Left lung (tissue), 10 donors: ENCODE data around the gene SYNJ2. TPM values are rescaled to one million over a fixed set of nuclear protein-coding genes. Genes with fewer than 3 reads are reported as not detected.

Experiments used
- ATAC-seq: fragments of 200-7000 bp; cut with Tn5 transposase; one replicate; pipeline ENCODE4 v1.9.1; 2020; ENCODE audit warnings: moderate library complexity
- DNase-seq, 4 donors: peaks; one replicate each; pipeline ENCODE4 v3.0.0-alpha.2; 2013 to 2020
- H3K27ac ChIP-seq, 2 donors: fragments of 200-600 bp; sonication (generic) in 1 of 2; one replicate each; pipeline versions ENCODE4 v1.5.0 to v1.8.0; 2020 to 2021
- H3K27me3 ChIP-seq, 2 donors: fragments of 200-600 bp; sonication (generic) in 1 of 2; one replicate each; pipeline versions ENCODE4 v1.5.0 to v1.8.0; 2020 to 2021
- H3K36me3 ChIP-seq, 2 donors: fragments of 200-600 bp; sonication (generic) in 1 of 2; one replicate each; pipeline versions ENCODE4 v1.5.0 to v1.8.0; 2020 to 2021
- H3K4me1 ChIP-seq, 2 donors: fragments of 200-600 bp; one replicate each; pipeline ENCODE4 v1.8.0; 2021
- H3K4me3 ChIP-seq, 2 donors: fragments of 200-600 bp; sonication (generic) in 1 of 2; one replicate each; pipeline versions ENCODE4 v1.5.0 to v1.8.0; 2020 to 2021; ENCODE audit warnings: mild to moderate bottlenecking in 1 of 2
- H3K9me3 ChIP-seq, 2 donors: fragments of 200-600 bp; sonication (generic) in 1 of 2; one replicate each; pipeline versions ENCODE4 v1.5.0 to v1.8.0; 2020 to 2021
- CTCF ChIP-seq, 2 donors: fragments of 200-600 bp; sonication (generic) in 1 of 2; IDR thresholded peaks; one replicate each; pipeline versions ENCODE4 v1.5.0 to v1.8.0; 2021; ENCODE audit warnings: antibody characterized with exemption in 2 of 2
- intact Hi-C, 2 donors: fragments of 100-400 bp; cut with DNase I; formaldehyde crosslinking; loops; one replicate each; pipeline versions ENCODE4 v1.11.2 to v1.14.2; 2022
- polyA plus RNA-seq, 6 donors: library from polyadenylated mRNA; unstranded; fragments of 120-200 nt; gene quantifications; one replicate each; pipeline ENCODE4 v1.2.1, GENCODE V29; 2013; ENCODE audit not compliant: insufficient read length in 6 of 6
- total RNA-seq, 2 donors: library from RNA; stranded (reverse); fragmentation: NEBNext Ultra II Directional; extraction: Animal tissue kit (Norgen Biotek cat#: 25700); gene quantifications; one replicate each; pipeline ENCODE4 v1.2.1, GENCODE V29; 2021
- donor health status: DM: no; HTN: yes; CAD: no.
- donor health status: DM: no; HTN: no; CAD: no.

The SYNJ2 gene
- total and polyA plus RNA-seq, 8 donors: 6.2 to 12.2 (median 7.5) TPM

- Histone ChIP-seq H3K36me3 (peaks cover 0 to 47% of the 10 kb centered on the region in 2 donors), H3K27me3 (no peaks in the 10 kb centered on the region), H3K4me1 (peaks cover 6 to 27% of the 10 kb centered on the region in 2 donors), H3K4me3 (no peak overlapping the region), H3K27ac (peak overlapping the region in 1 of 2 donors; percentile 63), H3K9me3 (no peaks in the 10 kb centered on the region)
- intact Hi-C loops: no loop called here
- DNase-seq (no peak), ATAC-seq (peak; percentile 2)
- no peak for TF ChIP-seq CTCF (IDR thresholded peaks at IDR 0.05)
Measured at GRCh38 chr6:158068156-158068892, 86.7 kb downstream of the SYNJ2 start.

GRCh38 chr6:158068893-158069799, 87.5 kb downstream of the SYNJ2 start:
- ATAC-seq (peak; percentile 93), DNase-seq (peak in 3 of 4 donors; percentile 57 to 89 (median 86))
- Histone ChIP-seq H3K36me3 (peaks cover 0 to 39% of the 10 kb centered on the region in 2 donors), H3K27me3 (no peaks in the 10 kb centered on the region), H3K4me1 (peaks cover 6 to 27% of the 10 kb centered on the region in 2 donors), H3K9me3 (no peaks in the 10 kb centered on the region), H3K4me3 (no peak overlapping the region), H3K27ac (peak overlapping the region in 1 of 2 donors; percentile 63)
- no peak for TF ChIP-seq CTCF (IDR thresholded peaks at IDR 0.05)
- intact Hi-C loops: no loop called here

- DNase-seq (no peak), ATAC-seq (no peak)
- Histone ChIP-seq H3K9me3 (no peaks in the 10 kb centered on the region), H3K4me1 (peaks cover 6 to 27% of the 10 kb centered on the region in 2 donors), H3K27ac (peak overlapping the region in 1 of 2 donors; percentile 55), H3K4me3 (no peak overlapping the region), H3K27me3 (no peaks in the 10 kb centered on the region), H3K36me3 (peaks cover 0 to 34% of the 10 kb centered on the region in 2 donors)
- intact Hi-C loops: loop anchor here in 1 of 2 donors (10.0 kb wide), 1 partner anchor 305 kb away; no protein-coding TSS in a partner anchor
- TF ChIP-seq CTCF (IDR thresholded peaks at IDR 0.05): no peak
Measured at GRCh38 chr6:158069800-158070195, 88.1 kb downstream of the SYNJ2 start.

GRCh38 chr6:158070513-158070912, 88.8 kb downstream of the SYNJ2 start:
- no peaks in the 10 kb centered on the region for H3K9me3 ChIP-seq
- DNase-seq: no peak
- H3K27ac ChIP-seq: no peak overlapping the region
- no peak overlapping the region for H3K4me3 ChIP-seq
- no peak for ATAC-seq
- H3K4me1 ChIP-seq: peaks cover 6 to 27% of the 10 kb centered on the region in 2 donors
- TF ChIP-seq CTCF (IDR thresholded peaks at IDR 0.05): no peak
- H3K27me3 ChIP-seq: no peaks in the 10 kb centered on the region
- intact Hi-C loops: loop anchor here in 1 of 2 donors (10.0 kb wide), 1 partner anchor 306 kb away; no protein-coding TSS in a partner anchor
- peaks cover 0 to 27% of the 10 kb centered on the region in 2 donors for H3K36me3 ChIP-seq
